K562 (cell line): ENCODE measurements around the gene WSCD2. TPM values are rescaled to one million over a fixed set of nuclear protein-coding genes. Genes with fewer than 3 reads are reported as not detected.

Experiments used
- MGA ChIP-seq: fragments of 450-650 bp; IDR thresholded peaks from 2 replicates; pipeline ENCODE4 v1.6.1; 2016; ENCODE audit warnings: mild to moderate bottlenecking, moderate library complexity
- ZNF431 ChIP-seq: sonication (generic); formaldehyde crosslinking; IDR thresholded peaks from 2 replicates; pipeline ENCODE4 v1.8.0; 2022; ENCODE audit warnings: mild to moderate bottlenecking, missing genetic modification reagents
- polyA plus RNA-seq, 8 experiments: library from polyadenylated mRNA; depleted of rRNA in 4 of 8; stranded (reverse) in 5 of 8; unstranded in 3 of 8; fragments of >200 nt; fragmentation: Nextera tagmentation in 2 of 8; fragmentation: Illumina TruSeq in 1 of 8; extraction: Ambion mirVana in 2 of 8; extraction: Trizol in 1 of 8; gene quantifications; 2 replicates each; pipeline versions ENCODE4 v1.2.1 to v1.2.3, GENCODE V29; 2011 to 2014; ENCODE audit warnings: inconsistent platforms in 1 of 8, missing spikeins in 1 of 8
- total RNA-seq, 7 experiments: library from RNA; depleted of rRNA in 6 of 7; stranded (reverse); fragments of >200 nt in 6 of 7; fragmentation: Illumina TruSeq in 2 of 7; extraction: Trizol in 2 of 7; gene quantifications; 2 replicates each; pipeline versions ENCODE4 v1.2.1 to v1.2.3, GENCODE V29; 2011 to 2021; ENCODE audit warnings: low replicate concordance in 1 of 7
- TF ChIP-seq, protein P1 (sequence below): sonication (generic); formaldehyde crosslinking; IDR thresholded peaks from 2 replicates; pipeline ENCODE4 v1.8.1; 2023; ENCODE audit warnings: missing genetic modification reagents, mild to moderate bottlenecking, borderline replicate concordance

Gene WSCD2
- total and polyA plus RNA-seq, 9 of the 15 experiments (the other 6 are each of a cell fraction or from before 2014, with no cell fraction given) = 0.72 to 14.1 (median 4.0) TPM

DNA sequence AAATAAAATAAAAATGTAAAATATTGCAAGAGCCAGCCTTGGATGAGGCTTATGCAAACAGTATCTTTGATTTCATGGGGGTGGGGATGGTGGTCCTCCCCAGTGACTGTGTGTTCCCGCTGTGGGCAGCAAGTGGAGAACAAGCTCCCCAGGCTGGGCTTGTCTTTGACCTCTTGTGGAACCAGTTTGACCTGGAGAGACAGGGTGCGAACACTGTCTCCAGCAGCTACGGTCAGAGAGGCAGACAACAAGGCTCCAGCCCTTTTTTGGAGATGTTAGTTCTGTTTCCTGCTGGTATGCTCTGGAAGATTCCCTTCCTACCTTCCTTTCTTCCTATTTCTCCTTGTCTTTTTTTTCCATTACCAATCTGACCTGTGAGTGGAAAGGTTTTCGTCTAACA, 21.8 kb upstream of the WSCD2 start (continued):
- TF ChIP-seq MGA (0 out of 2 replicates have a peak, but pooled peaks have one; percentile 36), ZNF431 (CRISPR knock-in tag) (no peak)
- TF ChIP-seq, protein P1, sequence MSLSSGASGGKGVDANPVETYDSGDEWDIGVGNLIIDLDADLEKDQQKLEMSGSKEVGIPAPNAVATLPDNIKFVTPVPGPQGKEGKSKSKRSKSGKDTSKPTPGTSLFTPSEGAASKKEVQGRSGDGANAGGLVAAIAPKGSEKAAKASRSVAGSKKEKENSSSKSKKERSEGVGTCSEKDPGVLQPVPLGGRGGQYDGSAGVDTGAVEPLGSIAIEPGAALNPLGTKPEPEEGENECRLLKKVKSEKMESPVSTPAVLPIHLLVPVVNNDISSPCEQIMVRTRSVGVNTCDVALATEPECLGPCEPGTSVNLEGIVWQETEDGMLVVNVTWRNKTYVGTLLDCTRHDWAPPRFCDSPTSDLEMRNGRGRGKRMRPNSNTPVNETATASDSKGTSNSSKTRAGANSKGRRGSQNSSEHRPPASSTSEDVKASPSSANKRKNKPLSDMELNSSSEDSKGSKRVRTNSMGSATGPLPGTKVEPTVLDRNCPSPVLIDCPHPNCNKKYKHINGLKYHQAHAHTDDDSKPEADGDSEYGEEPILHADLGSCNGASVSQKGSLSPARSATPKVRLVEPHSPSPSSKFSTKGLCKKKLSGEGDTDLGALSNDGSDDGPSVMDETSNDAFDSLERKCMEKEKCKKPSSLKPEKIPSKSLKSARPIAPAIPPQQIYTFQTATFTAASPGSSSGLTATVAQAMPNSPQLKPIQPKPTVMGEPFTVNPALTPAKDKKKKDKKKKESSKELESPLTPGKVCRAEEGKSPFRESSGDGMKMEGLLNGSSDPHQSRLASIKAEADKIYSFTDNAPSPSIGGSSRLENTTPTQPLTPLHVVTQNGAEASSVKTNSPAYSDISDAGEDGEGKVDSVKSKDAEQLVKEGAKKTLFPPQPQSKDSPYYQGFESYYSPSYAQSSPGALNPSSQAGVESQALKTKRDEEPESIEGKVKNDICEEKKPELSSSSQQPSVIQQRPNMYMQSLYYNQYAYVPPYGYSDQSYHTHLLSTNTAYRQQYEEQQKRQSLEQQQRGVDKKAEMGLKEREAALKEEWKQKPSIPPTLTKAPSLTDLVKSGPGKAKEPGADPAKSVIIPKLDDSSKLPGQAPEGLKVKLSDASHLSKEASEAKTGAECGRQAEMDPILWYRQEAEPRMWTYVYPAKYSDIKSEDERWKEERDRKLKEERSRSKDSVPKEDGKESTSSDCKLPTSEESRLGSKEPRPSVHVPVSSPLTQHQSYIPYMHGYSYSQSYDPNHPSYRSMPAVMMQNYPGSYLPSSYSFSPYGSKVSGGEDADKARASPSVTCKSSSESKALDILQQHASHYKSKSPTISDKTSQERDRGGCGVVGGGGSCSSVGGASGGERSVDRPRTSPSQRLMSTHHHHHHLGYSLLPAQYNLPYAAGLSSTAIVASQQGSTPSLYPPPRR = no peak
